Loucy (cell line): ENCODE data around the gene GPR22.

Experiments used
- H2AFZ ChIP-seq: fragments of 200-600 bp; sonication (generic); 2 replicates; pipeline ENCODE4 v1.6.0; 2016; ENCODE audit warnings: antibody characterized with exemption, mild to moderate bottlenecking, low read length, moderate library complexity
- H3F3A ChIP-seq: fragments of 200-600 bp; 2 replicates; pipeline ENCODE4 v1.6.0; 2016; ENCODE audit warnings: antibody characterized with exemption, low read depth, mild to moderate bottlenecking
- H3K27me3 ChIP-seq: fragments of 200-600 bp; sonication (generic); 2 replicates; pipeline ENCODE4 v1.6.1; 2014; ENCODE audit warnings: low read length, mild to moderate bottlenecking; ENCODE audit not compliant: insufficient read depth, poor library complexity, severe bottlenecking
- H3K36me3 ChIP-seq: fragments of 200-600 bp; sonication (generic); 2 replicates; pipeline ENCODE4 v1.6.1; 2016; ENCODE audit warnings: low read length; ENCODE audit not compliant: insufficient read depth
- H3K4me1 ChIP-seq: fragments of 200-600 bp; sonication (generic); 2 replicates; pipeline ENCODE4 v1.5.1; 2014; ENCODE audit warnings: low read length, mild to moderate bottlenecking; ENCODE audit not compliant: insufficient read depth, poor library complexity, severe bottlenecking
- H3K4me2 ChIP-seq: fragments of 200-600 bp; sonication (generic); 2 replicates; pipeline ENCODE4 v1.6.0; 2014; ENCODE audit warnings: antibody characterized with exemption, low read length, low read depth, mild to moderate bottlenecking; ENCODE audit not compliant: poor library complexity, severe bottlenecking
- H3K4me3 ChIP-seq: fragments of 200-600 bp; sonication (generic); 2 replicates; pipeline ENCODE4 v1.5.1; 2014; ENCODE audit warnings: low read length, mild to moderate bottlenecking, mixed read lengths; ENCODE audit not compliant: poor library complexity, severe bottlenecking
- H3K79me2 ChIP-seq: fragments of 200-600 bp; sonication (generic); 2 replicates; pipeline ENCODE4 v1.6.1; 2014; ENCODE audit warnings: low read length; ENCODE audit not compliant: insufficient read depth
- H3K9ac ChIP-seq: fragments of 200-600 bp; sonication (generic); 2 replicates; pipeline ENCODE4 v1.6.0; 2014; ENCODE audit warnings: mild to moderate bottlenecking, low read depth, low read length, moderate library complexity; ENCODE audit not compliant: poor library complexity, severe bottlenecking
- H3K9me2 ChIP-seq: fragments of 200-600 bp; sonication (generic); replicated peaks from 2 replicates; pipeline ENCODE4 v1.6.1; 2016; ENCODE audit warnings: low read depth, low read length, mixed read lengths
- H3K9me3 ChIP-seq: fragments of 200-600 bp; sonication (generic); 2 replicates; pipeline ENCODE4 v1.6.1; 2014; ENCODE audit warnings: mild to moderate bottlenecking, antibody characterized with exemption, low read length, low read depth; ENCODE audit not compliant: insufficient read depth
- H4K20me1 ChIP-seq: fragments of 200-600 bp; sonication (generic); 2 replicates; pipeline ENCODE4 v1.6.0; 2014; ENCODE audit warnings: antibody characterized with exemption, low read length, mild to moderate bottlenecking; ENCODE audit not compliant: insufficient read depth, poor library complexity, severe bottlenecking
- EZH2phosphoT487 ChIP-seq: fragments of 200-600 bp; IDR thresholded peaks from 2 replicates; pipeline ENCODE4 v1.6.1; 2018; ENCODE audit warnings: antibody characterized with exemption, mild to moderate bottlenecking, moderate library complexity, borderline replicate concordance
- TF ChIP-seq, protein P1 (sequence below): fragments of 200-600 bp; sonication (generic); conservative IDR thresholded peaks from 2 replicates; pipeline ENCODE4 v1.5.1; 2014; ENCODE audit warnings: mild to moderate bottlenecking, antibody characterized with exemption, low read length

The GPR22 gene

DNA sequence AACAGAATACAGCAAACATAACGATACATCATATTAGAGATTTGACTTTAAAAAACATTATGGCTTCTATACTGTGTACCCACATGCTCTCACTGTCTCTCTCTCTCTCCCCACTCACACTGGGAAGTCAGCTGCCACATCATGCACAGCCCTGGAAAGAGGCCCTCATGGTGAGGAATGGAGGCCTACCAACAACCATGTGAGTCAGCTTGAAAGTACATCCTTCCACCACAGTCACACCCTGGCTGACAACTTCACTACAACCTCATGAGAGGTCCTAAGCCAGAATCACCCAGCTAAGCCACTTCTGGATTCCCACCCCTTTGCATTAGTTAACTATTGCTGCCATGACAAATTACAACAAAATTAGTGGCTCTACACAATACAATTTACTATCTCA lies 23.3 kb upstream of the GPR22 start:
- no peaks in the 10 kb centered on the region for H3K9me2 ChIP-seq
- no peaks in the 10 kb centered on the region for H3K36me3 ChIP-seq
- H3K4me2 ChIP-seq: no peak overlapping the region
- H3K27me3 ChIP-seq: no peaks in the 10 kb centered on the region
- H3K4me1 ChIP-seq: no peaks in the 10 kb centered on the region
- H3K79me2 ChIP-seq: no peaks in the 10 kb centered on the region
- H4K20me1 ChIP-seq: no peaks in the 10 kb centered on the region
- no peak overlapping the region for H3K4me3 ChIP-seq
- no peak overlapping the region for H3K9ac ChIP-seq
- H3K9me3 ChIP-seq: no peaks in the 10 kb centered on the region
- no peak for TF ChIP-seq EZH2phosphoT487
- TF ChIP-seq, protein P1, sequence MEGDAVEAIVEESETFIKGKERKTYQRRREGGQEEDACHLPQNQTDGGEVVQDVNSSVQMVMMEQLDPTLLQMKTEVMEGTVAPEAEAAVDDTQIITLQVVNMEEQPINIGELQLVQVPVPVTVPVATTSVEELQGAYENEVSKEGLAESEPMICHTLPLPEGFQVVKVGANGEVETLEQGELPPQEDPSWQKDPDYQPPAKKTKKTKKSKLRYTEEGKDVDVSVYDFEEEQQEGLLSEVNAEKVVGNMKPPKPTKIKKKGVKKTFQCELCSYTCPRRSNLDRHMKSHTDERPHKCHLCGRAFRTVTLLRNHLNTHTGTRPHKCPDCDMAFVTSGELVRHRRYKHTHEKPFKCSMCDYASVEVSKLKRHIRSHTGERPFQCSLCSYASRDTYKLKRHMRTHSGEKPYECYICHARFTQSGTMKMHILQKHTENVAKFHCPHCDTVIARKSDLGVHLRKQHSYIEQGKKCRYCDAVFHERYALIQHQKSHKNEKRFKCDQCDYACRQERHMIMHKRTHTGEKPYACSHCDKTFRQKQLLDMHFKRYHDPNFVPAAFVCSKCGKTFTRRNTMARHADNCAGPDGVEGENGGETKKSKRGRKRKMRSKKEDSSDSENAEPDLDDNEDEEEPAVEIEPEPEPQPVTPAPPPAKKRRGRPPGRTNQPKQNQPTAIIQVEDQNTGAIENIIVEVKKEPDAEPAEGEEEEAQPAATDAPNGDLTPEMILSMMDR: no peak
- no peak overlapping the region for H2AFZ ChIP-seq
- no peaks in the 10 kb centered on the region for H3F3A ChIP-seq

DNA sequence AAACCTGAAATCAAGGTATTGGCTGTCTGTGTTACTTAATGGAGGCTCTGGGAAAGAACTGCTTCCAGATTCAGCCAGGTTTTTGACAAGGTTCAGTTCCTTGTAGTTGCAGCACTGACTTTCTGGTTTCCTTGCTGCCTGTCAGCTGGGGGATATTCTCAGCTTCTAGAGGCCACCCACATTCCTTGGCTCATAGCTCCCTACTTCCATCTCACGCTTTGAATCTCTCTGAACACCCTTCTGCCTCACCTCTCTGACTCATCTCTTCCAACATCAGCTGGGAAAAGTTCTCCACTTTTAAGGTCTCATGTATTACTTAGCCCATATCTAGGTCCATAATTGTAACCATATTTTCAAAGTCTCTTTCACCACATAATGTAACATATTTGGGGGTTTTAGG lies 22.9 kb upstream of the GPR22 start:
- H3K27me3 ChIP-seq: no peaks in the 10 kb centered on the region
- H2AFZ ChIP-seq: no peak overlapping the region
- H3K79me2 ChIP-seq: no peaks in the 10 kb centered on the region
- no peaks in the 10 kb centered on the region for H3K4me1 ChIP-seq
- H3K9me2 ChIP-seq: no peaks in the 10 kb centered on the region
- no peaks in the 10 kb centered on the region for H3K9me3 ChIP-seq
- H3K4me3 ChIP-seq: no peak overlapping the region
- TF ChIP-seq, protein P1: no peak
- no peak for TF ChIP-seq EZH2phosphoT487
- no peak overlapping the region for H3K4me2 ChIP-seq
- no peaks in the 10 kb centered on the region for H3F3A ChIP-seq
- H3K9ac ChIP-seq: no peak overlapping the region
- H3K36me3 ChIP-seq: no peaks in the 10 kb centered on the region
- no peaks in the 10 kb centered on the region for H4K20me1 ChIP-seq

DNA sequence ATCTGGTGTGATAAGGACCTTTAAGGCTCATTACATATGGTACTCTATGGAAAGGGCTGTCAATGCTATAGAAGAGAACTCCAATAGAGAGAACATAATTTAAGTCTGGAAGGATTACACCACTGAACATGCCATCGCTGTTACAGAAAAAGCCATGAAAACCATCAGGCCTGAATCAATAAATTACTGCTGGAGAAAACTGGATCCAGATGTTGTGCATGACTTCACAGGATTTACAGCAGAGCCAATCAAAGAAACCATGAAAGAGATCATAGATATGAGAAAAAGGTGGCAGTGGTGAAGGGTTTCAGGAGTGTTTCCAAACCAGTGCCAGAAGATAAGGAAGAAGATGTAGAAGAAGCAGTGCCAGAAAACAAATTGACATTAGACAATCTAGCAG lies 18.9 kb upstream of the GPR22 start:
- Histone ChIP-seq H4K20me1 (no peaks in the 10 kb centered on the region), H3F3A (no peaks in the 10 kb centered on the region), H3K4me1 (no peaks in the 10 kb centered on the region), H2AFZ (no peak overlapping the region), H3K79me2 (no peaks in the 10 kb centered on the region), H3K9me3 (no peaks in the 10 kb centered on the region), H3K27me3 (no peaks in the 10 kb centered on the region), H3K36me3 (no peaks in the 10 kb centered on the region), H3K9me2 (no peaks in the 10 kb centered on the region), H3K9ac (no peak overlapping the region), H3K4me3 (no peak overlapping the region), H3K4me2 (no peak overlapping the region)
- TF ChIP-seq, protein P1: no peak
- no peak for TF ChIP-seq EZH2phosphoT487
